HUES6 (cell line): ENCODE data around the gene PRKACB.

Experiments
- H3K27ac ChIP-seq: 2 replicates; pipeline ENCODE4 v1.7.0; 2013; ENCODE audit warnings: low read depth, mild to moderate bottlenecking, low read length, inconsistent platforms
- H3K27me3 ChIP-seq: 2 replicates; pipeline ENCODE4 v1.6.1; 2013; ENCODE audit warnings: low read length; ENCODE audit not compliant: control insufficient read depth, insufficient read depth
- H3K36me3 ChIP-seq: 2 replicates; pipeline ENCODE4 v1.6.1; 2013; ENCODE audit warnings: low read length; ENCODE audit not compliant: control insufficient read depth, insufficient read depth
- H3K4me1 ChIP-seq: 2 replicates; pipeline ENCODE4 v1.6.1; 2013; ENCODE audit warnings: low read length; ENCODE audit not compliant: control insufficient read depth, insufficient read depth
- H3K4me3 ChIP-seq: 2 replicates; pipeline ENCODE4 v1.5.1; 2013; ENCODE audit warnings: low read depth, low read length
- H3K9ac ChIP-seq: one replicate; pipeline ENCODE4 v1.6.1; 2013; ENCODE audit warnings: mild to moderate bottlenecking, low read length
- H3K9me3 ChIP-seq: 2 replicates; pipeline ENCODE4 v1.6.1; 2013; ENCODE audit warnings: low read depth, low read length; ENCODE audit not compliant: control insufficient read depth, insufficient read depth

PRKACB gene

DNA sequence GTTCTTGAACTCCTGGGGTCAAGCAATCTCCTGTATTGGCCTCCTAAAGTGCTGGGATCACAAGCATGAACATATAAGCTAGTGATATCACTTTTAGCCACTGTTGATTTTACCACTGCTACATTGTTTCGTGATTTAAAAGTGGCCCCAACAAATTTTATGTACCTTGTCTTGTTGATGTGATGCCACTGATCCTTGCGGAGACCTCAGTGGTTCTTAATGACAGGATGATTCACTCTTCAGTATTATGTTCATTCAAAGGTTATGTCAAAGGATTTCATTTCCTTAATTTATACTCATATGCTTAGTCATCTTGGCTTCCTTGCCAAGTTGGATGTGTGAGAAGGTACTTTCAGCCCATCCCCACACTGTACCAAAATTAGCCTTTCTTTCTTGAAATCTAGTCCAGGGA, 12.1 kb downstream of the PRKACB start:
- Histone ChIP-seq H3K36me3 (no peaks in the 10 kb centered on the region), H3K9me3 (no peaks in the 10 kb centered on the region), H3K27ac (no peak overlapping the region), H3K9ac (no peak overlapping the region), H3K4me3 (no peak overlapping the region), H3K4me1 (no peaks in the 10 kb centered on the region), H3K27me3 (no peaks in the 10 kb centered on the region)

DNA sequence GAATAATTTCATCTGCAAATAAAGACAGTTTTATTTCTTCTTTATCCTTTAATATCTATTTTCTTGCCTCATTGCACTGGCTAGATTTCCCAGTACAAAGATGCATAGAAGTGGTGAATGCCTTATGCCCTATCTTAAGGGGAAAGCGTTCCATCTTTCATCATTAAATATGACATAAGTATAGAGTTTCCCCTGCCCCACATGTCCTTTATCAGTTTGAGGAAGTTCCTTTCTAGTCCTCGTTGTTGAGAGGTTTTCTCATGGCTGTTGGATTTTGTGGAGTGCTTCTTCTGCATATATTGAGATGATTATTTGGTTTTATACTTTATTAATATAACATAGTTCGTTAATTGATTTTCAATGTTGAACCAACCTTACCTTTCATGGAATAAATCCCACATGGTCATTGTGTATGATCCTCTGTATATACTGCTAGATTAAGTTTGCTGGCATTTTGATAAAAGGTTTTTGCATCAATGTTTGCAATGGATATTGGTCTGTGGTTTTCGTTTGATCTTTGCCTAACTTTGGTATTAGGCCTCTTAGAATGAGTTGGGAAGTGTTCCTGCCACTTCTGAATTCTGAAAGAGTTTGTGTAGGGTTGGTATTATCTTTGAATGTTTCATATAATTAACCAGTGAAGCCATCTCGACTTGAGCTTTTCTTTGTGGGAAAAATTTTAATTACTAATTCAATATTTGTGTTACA, 15.6 kb downstream of the PRKACB start:
- no peaks in the 10 kb centered on the region for H3K27me3 ChIP-seq
- H3K9me3 ChIP-seq, result no peaks in the 10 kb centered on the region
- H3K36me3 ChIP-seq, result no peaks in the 10 kb centered on the region
- H3K4me1 ChIP-seq, result no peaks in the 10 kb centered on the region
- no peak overlapping the region for H3K27ac ChIP-seq
- H3K4me3 ChIP-seq, result no peak overlapping the region
- no peak overlapping the region for H3K9ac ChIP-seq

DNA sequence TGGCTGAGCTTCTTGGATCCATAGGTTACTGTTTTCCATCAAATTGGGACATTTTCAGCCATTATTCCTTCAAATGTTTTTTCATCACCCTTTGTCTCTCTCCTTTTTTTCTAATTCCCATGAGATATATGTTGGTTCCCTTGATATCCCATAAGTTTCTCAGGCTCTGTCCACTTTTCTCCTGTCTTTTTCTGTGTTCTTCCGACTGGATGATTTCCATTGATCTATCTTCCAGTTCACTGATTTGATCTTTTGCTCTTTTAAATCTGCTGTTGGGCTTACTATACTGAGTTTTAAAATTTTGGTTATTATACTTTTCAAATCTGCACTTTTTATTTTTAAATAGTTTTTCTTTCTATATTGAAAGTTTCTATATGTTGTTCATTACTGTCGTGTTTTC, 18.2 kb downstream of the PRKACB start:
- H3K4me3 ChIP-seq, result no peak overlapping the region
- H3K27me3 ChIP-seq, result no peaks in the 10 kb centered on the region
- no peaks in the 10 kb centered on the region for H3K4me1 ChIP-seq
- no peaks in the 10 kb centered on the region for H3K36me3 ChIP-seq
- H3K9ac ChIP-seq, result no peak overlapping the region
- no peaks in the 10 kb centered on the region for H3K9me3 ChIP-seq
- H3K27ac ChIP-seq, result no peak overlapping the region

DNA sequence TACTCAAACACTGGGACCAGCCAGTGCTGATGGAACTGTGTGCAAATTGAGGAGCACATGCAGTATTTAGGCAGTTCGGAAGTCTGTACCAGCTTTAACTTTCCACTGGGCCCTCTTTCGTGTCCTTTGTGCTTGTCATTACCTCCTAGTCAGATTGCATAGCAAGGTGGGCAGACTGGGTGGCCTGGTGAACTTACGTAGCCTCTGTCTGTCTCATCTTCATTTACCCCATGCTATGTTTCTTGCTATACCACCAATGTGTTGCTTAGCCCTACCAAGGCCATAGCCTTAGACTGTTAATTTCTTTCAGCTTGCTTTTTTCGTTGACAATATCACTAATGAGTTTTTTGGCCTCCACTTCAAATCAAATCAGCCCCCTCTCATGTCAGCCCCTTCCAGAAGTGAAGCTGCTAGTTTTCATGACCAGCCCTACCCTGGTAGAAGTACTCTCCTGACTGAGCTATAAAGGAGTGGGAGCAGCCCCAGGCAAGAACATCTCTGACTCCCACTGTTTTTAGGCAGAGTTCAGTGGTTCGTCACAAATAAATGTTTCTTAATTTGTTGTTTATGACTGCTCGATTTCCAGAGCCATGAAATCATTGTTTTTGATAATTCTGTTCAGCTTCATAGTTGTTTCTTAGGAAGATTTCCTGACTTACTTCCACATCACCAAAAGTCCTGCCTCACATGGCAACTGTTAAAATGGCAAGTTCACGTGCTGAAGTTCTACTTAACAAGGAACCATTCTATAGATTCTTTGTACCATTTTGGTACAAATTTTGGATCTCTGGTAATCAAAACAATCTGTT, 19.3 kb downstream of the PRKACB start:
- H3K4me3 ChIP-seq, result no peak overlapping the region
- H3K9ac ChIP-seq, result no peak overlapping the region
- no peaks in the 10 kb centered on the region for H3K4me1 ChIP-seq
- H3K36me3 ChIP-seq, result no peaks in the 10 kb centered on the region
- H3K9me3 ChIP-seq, result no peaks in the 10 kb centered on the region
- H3K27ac ChIP-seq, result no peak overlapping the region
- H3K27me3 ChIP-seq, result no peaks in the 10 kb centered on the region

DNA sequence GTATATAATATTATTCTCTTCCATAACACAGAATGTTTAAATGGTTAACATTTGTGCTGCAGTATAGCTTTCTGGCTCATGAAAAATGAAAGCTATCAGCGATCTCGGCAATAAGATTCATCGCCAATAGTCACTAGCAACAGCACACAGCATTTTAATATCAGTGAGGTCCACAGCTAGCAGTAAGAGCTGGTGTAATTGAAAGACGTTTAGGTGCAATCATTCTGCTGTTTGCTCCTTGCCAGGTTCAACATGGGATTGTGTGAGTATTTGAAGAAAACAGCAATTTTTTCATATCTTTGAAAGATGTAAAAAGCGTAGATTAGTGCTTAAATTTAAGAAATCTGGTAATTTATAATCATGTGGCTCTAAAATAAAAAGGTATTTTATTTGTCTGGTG, 20.1 kb downstream of the PRKACB start:
- no peaks in the 10 kb centered on the region for H3K9me3 ChIP-seq
- no peak overlapping the region for H3K9ac ChIP-seq
- no peaks in the 10 kb centered on the region for H3K36me3 ChIP-seq
- no peaks in the 10 kb centered on the region for H3K27me3 ChIP-seq
- H3K4me3 ChIP-seq, result no peak overlapping the region
- no peaks in the 10 kb centered on the region for H3K4me1 ChIP-seq
- no peak overlapping the region for H3K27ac ChIP-seq

DNA sequence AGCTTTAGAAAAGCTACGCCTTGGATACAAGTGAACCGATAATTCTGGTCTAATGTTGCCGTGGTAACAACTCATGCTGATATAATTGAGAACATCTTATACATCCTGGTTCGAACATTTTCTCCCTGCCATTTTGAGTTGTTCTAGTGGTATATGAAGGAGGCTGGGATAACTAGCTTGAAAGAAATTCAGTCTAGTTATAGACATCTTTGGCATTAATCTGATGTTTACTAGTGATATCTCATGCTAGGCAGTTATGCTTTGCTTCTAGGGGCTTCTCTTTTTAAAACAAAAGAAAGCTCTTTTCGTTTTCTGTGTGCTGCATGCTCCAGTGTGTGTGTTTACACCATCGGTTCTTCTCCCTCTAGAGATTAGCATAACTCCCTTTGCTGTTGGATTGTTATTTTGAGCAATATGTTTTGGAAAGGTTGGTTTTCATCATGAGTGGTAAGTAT, 20.5 kb downstream of the PRKACB start:
- Histone ChIP-seq H3K9me3 (no peaks in the 10 kb centered on the region), H3K27ac (no peak overlapping the region), H3K27me3 (no peaks in the 10 kb centered on the region), H3K4me3 (no peak overlapping the region), H3K36me3 (no peaks in the 10 kb centered on the region), H3K4me1 (no peaks in the 10 kb centered on the region), H3K9ac (no peak overlapping the region)

DNA sequence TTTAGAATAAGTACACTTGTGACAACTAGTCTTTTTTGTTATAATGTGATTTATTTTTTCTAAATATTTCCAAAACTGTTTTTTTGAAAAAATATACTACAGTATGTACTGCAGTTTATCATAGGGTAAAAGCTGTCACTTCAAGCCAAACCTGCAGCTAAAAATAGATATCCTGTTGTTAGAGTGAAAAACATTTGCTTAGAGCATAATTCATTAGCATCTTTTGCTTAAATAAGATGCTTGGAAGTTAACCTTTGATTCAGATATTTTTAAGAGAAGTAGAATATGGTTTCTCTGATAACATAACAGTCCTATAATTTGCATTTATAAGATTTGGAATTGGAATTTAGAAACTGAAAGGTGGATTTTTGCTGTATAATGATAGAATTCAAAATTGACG, 21.5 kb downstream of the PRKACB start:
- Histone ChIP-seq H3K27ac (no peak overlapping the region), H3K27me3 (no peaks in the 10 kb centered on the region), H3K9me3 (no peaks in the 10 kb centered on the region), H3K36me3 (no peaks in the 10 kb centered on the region), H3K4me3 (no peak overlapping the region), H3K9ac (no peak overlapping the region), H3K4me1 (no peaks in the 10 kb centered on the region)

DNA sequence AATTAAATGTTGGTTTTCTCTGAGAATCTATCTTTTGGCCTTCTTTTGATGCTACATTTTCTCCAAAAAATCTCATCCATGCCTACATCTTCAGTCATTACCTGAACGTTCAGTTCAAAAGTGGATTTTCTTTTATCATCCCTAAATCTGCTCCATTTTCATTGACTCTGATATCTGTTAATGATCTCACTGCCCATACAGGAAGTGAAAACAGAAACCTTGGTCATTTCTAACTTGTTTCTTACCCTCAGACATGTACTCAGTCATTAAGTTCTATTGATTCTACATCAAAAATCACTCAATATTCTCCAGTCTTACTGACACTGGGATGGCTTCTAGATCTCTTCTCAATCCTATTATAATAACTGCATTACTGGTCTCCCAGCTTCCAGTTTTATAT, 22.7 kb downstream of the PRKACB start:
- Histone ChIP-seq H3K36me3 (no peaks in the 10 kb centered on the region), H3K9me3 (no peaks in the 10 kb centered on the region), H3K27me3 (no peaks in the 10 kb centered on the region), H3K4me3 (no peak overlapping the region), H3K4me1 (no peaks in the 10 kb centered on the region), H3K27ac (no peak overlapping the region), H3K9ac (no peak overlapping the region)

DNA sequence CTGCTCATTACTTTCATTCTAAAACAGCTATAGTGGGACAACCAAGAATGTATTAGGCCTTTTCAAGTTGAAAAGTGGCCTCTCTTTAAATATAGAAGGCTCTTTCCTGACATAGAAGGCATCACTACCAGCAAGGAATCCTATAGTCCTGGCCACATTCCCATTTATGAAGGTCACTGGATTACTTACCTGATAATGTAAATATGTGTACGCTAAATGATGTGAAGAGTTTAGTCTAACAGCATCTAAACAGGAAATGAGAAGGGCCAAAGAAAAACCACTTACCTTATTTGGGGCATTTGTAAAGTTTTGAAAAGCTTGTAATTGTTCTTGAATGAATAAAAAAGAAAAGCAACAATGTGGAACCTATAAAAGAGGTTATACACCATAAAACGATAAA, 24.7 kb downstream of the PRKACB start:
- H3K4me3 ChIP-seq, result no peak overlapping the region
- H3K9me3 ChIP-seq, result no peaks in the 10 kb centered on the region
- H3K4me1 ChIP-seq, result no peaks in the 10 kb centered on the region
- no peaks in the 10 kb centered on the region for H3K27me3 ChIP-seq
- H3K36me3 ChIP-seq, result no peaks in the 10 kb centered on the region
- H3K27ac ChIP-seq, result no peak overlapping the region
- H3K9ac ChIP-seq, result no peak overlapping the region

DNA sequence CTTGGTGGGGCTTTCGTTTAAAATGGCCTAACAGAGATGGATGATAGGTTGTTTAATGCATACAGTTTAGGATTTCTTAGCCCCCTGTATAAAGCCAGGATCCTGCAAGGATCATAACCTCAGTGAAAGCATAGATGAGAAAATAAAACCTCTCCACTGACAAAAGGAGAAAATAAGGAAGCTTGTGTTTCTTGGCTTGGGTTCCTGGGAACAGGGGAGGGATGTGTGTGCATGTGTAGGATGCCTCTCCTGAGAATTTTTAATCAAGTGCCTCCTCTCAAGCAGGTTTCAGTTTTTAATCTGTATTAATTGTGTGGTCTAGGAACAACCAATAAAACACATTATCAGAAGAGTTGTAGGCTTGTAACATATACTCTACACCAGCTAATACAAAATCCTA, 26.1 kb downstream of the PRKACB start:
- Histone ChIP-seq H3K27ac (no peak overlapping the region), H3K4me1 (peaks cover 8% of the 10 kb centered on the region), H3K27me3 (no peaks in the 10 kb centered on the region), H3K4me3 (no peak overlapping the region), H3K36me3 (no peaks in the 10 kb centered on the region), H3K9ac (no peak overlapping the region), H3K9me3 (no peaks in the 10 kb centered on the region)

DNA sequence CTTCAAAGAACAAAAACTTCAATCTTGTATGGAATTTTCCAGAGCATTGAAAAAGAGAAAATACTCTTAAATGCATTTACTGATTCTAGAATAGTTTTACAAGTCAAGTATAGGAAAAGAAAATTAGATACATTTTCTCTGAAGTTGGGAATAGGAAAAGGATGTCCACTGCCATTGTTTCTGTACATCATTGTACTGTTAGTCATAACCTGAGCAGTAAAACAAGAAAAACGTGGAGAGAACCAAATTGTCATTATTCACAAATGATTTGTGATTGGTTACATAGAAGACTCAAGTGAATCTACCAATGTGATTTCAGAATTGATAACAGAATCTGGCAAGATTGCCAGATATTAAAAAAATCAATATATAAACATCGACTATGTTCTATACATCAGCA, 27.4 kb downstream of the PRKACB start:
- no peaks in the 10 kb centered on the region for H3K9me3 ChIP-seq
- H3K9ac ChIP-seq, result no peak overlapping the region
- H3K4me3 ChIP-seq, result no peak overlapping the region
- no peaks in the 10 kb centered on the region for H3K36me3 ChIP-seq
- no peak overlapping the region for H3K27ac ChIP-seq
- H3K4me1 ChIP-seq, result peaks cover 8% of the 10 kb centered on the region
- H3K27me3 ChIP-seq, result no peaks in the 10 kb centered on the region
